Panc1 (cell line): ENCODE results near the gene TMCC1.

Experiments
- POLR2AphosphoS5 ChIP-seq: IDR thresholded peaks from 2 replicates; pipeline ENCODE4 v1.6.1; 2012; ENCODE audit warnings: mild to moderate bottlenecking, low read depth, low read length, moderate library complexity
- TCF7L2 ChIP-seq: IDR thresholded peaks from 2 replicates; pipeline ENCODE4 v1.6.1; 2011; ENCODE audit warnings: mild to moderate bottlenecking, low read depth, low read length, inconsistent platforms
- TF ChIP-seq, protein P1 (sequence below), 2 experiments: IDR thresholded peaks; 2 replicates each; pipeline ENCODE4 v1.6.1; 2011 to 2012; ENCODE audit warnings: low read depth in 2 of 2, control low read depth in 1 of 2, low read length in 1 of 2, mild to moderate bottlenecking in 1 of 2, moderate library complexity in 1 of 2; ENCODE audit not compliant: insufficient read depth in 1 of 2
- TF ChIP-seq, protein P2 (sequence below): fragments of 450-650 bp; IDR thresholded peaks from 2 replicates; pipeline ENCODE4 v1.5.1; 2017; ENCODE audit warnings: mild to moderate bottlenecking

DNA sequence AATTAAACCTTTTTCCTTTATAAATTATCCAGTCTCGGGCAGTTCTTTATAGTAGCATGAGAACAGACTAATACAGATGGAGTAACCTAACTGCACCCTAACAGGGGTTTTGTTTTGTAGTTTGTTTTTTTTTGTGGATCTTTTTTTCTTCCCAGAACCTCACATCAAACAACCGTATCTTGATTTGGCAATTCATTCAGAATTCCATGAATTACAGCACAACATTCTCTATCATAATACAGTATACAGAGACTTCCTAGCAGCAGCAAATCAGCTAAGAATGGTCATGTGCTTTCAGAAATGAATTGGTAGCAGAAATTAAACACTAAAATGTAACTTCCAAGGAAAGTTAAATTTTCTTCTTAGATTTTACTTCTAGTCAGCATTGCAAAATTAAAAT lies 114.6 kb downstream of the TMCC1 start:
- TF ChIP-seq, protein P1, sequence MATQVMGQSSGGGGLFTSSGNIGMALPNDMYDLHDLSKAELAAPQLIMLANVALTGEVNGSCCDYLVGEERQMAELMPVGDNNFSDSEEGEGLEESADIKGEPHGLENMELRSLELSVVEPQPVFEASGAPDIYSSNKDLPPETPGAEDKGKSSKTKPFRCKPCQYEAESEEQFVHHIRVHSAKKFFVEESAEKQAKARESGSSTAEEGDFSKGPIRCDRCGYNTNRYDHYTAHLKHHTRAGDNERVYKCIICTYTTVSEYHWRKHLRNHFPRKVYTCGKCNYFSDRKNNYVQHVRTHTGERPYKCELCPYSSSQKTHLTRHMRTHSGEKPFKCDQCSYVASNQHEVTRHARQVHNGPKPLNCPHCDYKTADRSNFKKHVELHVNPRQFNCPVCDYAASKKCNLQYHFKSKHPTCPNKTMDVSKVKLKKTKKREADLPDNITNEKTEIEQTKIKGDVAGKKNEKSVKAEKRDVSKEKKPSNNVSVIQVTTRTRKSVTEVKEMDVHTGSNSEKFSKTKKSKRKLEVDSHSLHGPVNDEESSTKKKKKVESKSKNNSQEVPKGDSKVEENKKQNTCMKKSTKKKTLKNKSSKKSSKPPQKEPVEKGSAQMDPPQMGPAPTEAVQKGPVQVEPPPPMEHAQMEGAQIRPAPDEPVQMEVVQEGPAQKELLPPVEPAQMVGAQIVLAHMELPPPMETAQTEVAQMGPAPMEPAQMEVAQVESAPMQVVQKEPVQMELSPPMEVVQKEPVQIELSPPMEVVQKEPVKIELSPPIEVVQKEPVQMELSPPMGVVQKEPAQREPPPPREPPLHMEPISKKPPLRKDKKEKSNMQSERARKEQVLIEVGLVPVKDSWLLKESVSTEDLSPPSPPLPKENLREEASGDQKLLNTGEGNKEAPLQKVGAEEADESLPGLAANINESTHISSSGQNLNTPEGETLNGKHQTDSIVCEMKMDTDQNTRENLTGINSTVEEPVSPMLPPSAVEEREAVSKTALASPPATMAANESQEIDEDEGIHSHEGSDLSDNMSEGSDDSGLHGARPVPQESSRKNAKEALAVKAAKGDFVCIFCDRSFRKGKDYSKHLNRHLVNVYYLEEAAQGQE (IDR thresholded peaks at IDR 0.05; ENCODE audit: insufficient read depth in 1 of 2, low read depth in 2 of 2, low read length in 1 of 2), result no peak
- TF ChIP-seq, protein P2, sequence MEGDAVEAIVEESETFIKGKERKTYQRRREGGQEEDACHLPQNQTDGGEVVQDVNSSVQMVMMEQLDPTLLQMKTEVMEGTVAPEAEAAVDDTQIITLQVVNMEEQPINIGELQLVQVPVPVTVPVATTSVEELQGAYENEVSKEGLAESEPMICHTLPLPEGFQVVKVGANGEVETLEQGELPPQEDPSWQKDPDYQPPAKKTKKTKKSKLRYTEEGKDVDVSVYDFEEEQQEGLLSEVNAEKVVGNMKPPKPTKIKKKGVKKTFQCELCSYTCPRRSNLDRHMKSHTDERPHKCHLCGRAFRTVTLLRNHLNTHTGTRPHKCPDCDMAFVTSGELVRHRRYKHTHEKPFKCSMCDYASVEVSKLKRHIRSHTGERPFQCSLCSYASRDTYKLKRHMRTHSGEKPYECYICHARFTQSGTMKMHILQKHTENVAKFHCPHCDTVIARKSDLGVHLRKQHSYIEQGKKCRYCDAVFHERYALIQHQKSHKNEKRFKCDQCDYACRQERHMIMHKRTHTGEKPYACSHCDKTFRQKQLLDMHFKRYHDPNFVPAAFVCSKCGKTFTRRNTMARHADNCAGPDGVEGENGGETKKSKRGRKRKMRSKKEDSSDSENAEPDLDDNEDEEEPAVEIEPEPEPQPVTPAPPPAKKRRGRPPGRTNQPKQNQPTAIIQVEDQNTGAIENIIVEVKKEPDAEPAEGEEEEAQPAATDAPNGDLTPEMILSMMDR, result no peak
- no peak for TF ChIP-seq POLR2AphosphoS5
- TF ChIP-seq TCF7L2, result no peak
